Subcutaneous adipose tissue (tissue), 4 donors: ENCODE results near the gene LBR. TPM values are rescaled to one million over a fixed set of nuclear protein-coding genes. Genes with fewer than 3 reads are reported as not detected.

Source experiments
- CTCF ChIP-seq: fragments of 450-650 bp; IDR thresholded peaks from one replicate; pipeline ENCODE4 v1.5.1; 2016; ENCODE audit warnings: low read depth, mild to moderate bottlenecking, control low read depth, antibody characterized with exemption, moderate library complexity
- total RNA-seq, 4 donors: library from RNA; depleted of rRNA; stranded (reverse); fragments of >200 nt; gene quantifications; one replicate each; pipeline ENCODE4 v1.1.0, GENCODE V29; 2016

Gene LBR
- total RNA-seq, 4 donors from 2014 or later, result 24.9 to 56.4 (median 46.2) TPM

GRCh38 chr1:225360119-225360518 lies 67.7 kb downstream of the LBR start:
- no peak for TF ChIP-seq CTCF

GRCh38 chr1:225355863-225356262 lies 72.0 kb downstream of the LBR start:
- TF ChIP-seq CTCF, result no peak

GRCh38 chr1:225354906-225355305 lies 72.9 kb downstream of the LBR start:
- TF ChIP-seq CTCF, result no peak

Other genes with a start within 250 kb of the LBR start
- gene ENAH, start 225.1 kb upstream of the LBR start, total RNA-seq, result 10 to 100 TPM; 28.4 to 53.3 (median 32.6) TPM